ENCODE measurements around the gene COL15A1.

COL15A1 gene

GRCh38 chr9:98916660-98917059, 27.0 kb upstream of the COL15A1 start:
- no peak for DNase-seq (ENCODE audit: low spot score)

- DNase-seq (ENCODE audit: low spot score) = no peak
Observed at GRCh38 chr9:98917746-98918487, 25.8 kb upstream of the COL15A1 start.

GRCh38 chr9:98921732-98922131, 22.0 kb upstream of the COL15A1 start:
- no peak for DNase-seq (ENCODE audit: low spot score)

- no peak for DNase-seq (ENCODE audit: low spot score)
Observed at GRCh38 chr9:98922721-98923435, 20.8 kb upstream of the COL15A1 start.

GRCh38 chr9:98923451-98924123, 20.1 kb upstream of the COL15A1 start:
- DNase-seq (ENCODE audit: low spot score) = no peak

GRCh38 chr9:98924946-98925820, 18.5 kb upstream of the COL15A1 start:
- no peak for DNase-seq (ENCODE audit: low spot score)

GRCh38 chr9:98925956-98926355, 17.8 kb upstream of the COL15A1 start:
- DNase-seq (ENCODE audit: low spot score) = no peak

GRCh38 chr9:98927724-98928123, 16.0 kb upstream of the COL15A1 start:
- no peak for DNase-seq (ENCODE audit: low spot score)

GRCh38 chr9:98929071-98929470, 14.6 kb upstream of the COL15A1 start:
- DNase-seq (ENCODE audit: low spot score) = no peak

GRCh38 chr9:98929895-98930341, 13.8 kb upstream of the COL15A1 start:
- DNase-seq (ENCODE audit: low spot score) = no peak

- DNase-seq (ENCODE audit: low spot score) = no peak
Observed at GRCh38 chr9:98930792-98931191, 12.9 kb upstream of the COL15A1 start.

- no peak for DNase-seq (ENCODE audit: low spot score)
Observed at GRCh38 chr9:98931600-98932389, 11.9 kb upstream of the COL15A1 start.

- no peak for DNase-seq (ENCODE audit: low spot score)
Observed at GRCh38 chr9:98933185-98933584, 10.5 kb upstream of the COL15A1 start.

- no peak for DNase-seq (ENCODE audit: low spot score)
Observed at GRCh38 chr9:98933890-98934289, 9.8 kb upstream of the COL15A1 start.

GRCh38 chr9:98935071-98935505, 8.6 kb upstream of the COL15A1 start:
- DNase-seq (ENCODE audit: low spot score) = no peak

GRCh38 chr9:98940276-98940675, 3.4 kb upstream of the COL15A1 start:
- DNase-seq (ENCODE audit: low spot score) = no peak

- DNase-seq (ENCODE audit: low spot score) = no peak
Observed at GRCh38 chr9:98941946-98942523, 1.7 kb upstream of the COL15A1 start.

GRCh38 chr9:98942906-98943681, 613 bp upstream of the COL15A1 start:
- DNase-seq (ENCODE audit: low spot score) = no peak

- no peak for DNase-seq (ENCODE audit: low spot score)
Observed at GRCh38 chr9:98944057-98944733, 488 bp downstream of the COL15A1 start.
